HEK293 (cell line): ENCODE results near the gene ABCE1.

ENCODE experiments used
- CTCF ChIP-seq: fragments of 450-650 bp; formaldehyde crosslinking; IDR thresholded peaks from 2 replicates; pipeline ENCODE4 v1.5.1; 2016; ENCODE audit warnings: missing biosample characterization, missing genetic modification characterization
- KLF17 ChIP-seq: fragments of 450-650 bp; formaldehyde crosslinking; IDR thresholded peaks from 2 replicates; pipeline ENCODE4 v1.5.1; 2016; ENCODE audit warnings: missing biosample characterization, missing genetic modification characterization
- KLF9 ChIP-seq: fragments of 450-650 bp; formaldehyde crosslinking; IDR thresholded peaks from 2 replicates; pipeline ENCODE4 v1.5.1; 2016; ENCODE audit warnings: missing biosample characterization, missing genetic modification characterization, low read depth
- MEIS1 ChIP-seq: sonication (generic); formaldehyde crosslinking; IDR thresholded peaks from 2 replicates; pipeline ENCODE4 v1.8.1; 2022; ENCODE audit warnings: missing genetic modification reagents, mild to moderate bottlenecking, borderline replicate concordance
- PRDM10 ChIP-seq: fragments of 450-650 bp; formaldehyde crosslinking; IDR thresholded peaks from 2 replicates; pipeline ENCODE4 v1.5.1; 2016; ENCODE audit warnings: missing biosample characterization, missing genetic modification characterization
- REST ChIP-seq: fragments of 450-650 bp; formaldehyde crosslinking; IDR thresholded peaks from 2 replicates; pipeline ENCODE4 v1.5.1; 2016; ENCODE audit warnings: missing biosample characterization, missing genetic modification characterization
- SCRT2 ChIP-seq: fragments of 450-650 bp; formaldehyde crosslinking; IDR thresholded peaks from 2 replicates; pipeline ENCODE4 v1.5.1; 2016; ENCODE audit warnings: missing biosample characterization, missing genetic modification characterization
- SP3 ChIP-seq: fragments of 450-650 bp; formaldehyde crosslinking; IDR thresholded peaks from 2 replicates; pipeline ENCODE4 v1.5.1; 2016; ENCODE audit warnings: missing biosample characterization, missing genetic modification characterization
- TSHZ1 ChIP-seq: fragments of 450-650 bp; formaldehyde crosslinking; IDR thresholded peaks from 2 replicates; pipeline ENCODE4 v1.5.1; 2016; ENCODE audit warnings: missing biosample characterization, missing genetic modification characterization, borderline replicate concordance
- ZBTB6 ChIP-seq: fragments of 450-650 bp; formaldehyde crosslinking; IDR thresholded peaks from 2 replicates; pipeline ENCODE4 v1.5.1; 2017; ENCODE audit warnings: missing biosample characterization, missing genetic modification characterization
- ZFP37 ChIP-seq: fragments of 450-650 bp; formaldehyde crosslinking; IDR thresholded peaks from 2 replicates; pipeline ENCODE4 v1.5.1; 2016; ENCODE audit warnings: missing biosample characterization, missing genetic modification characterization
- ZIC2 ChIP-seq: fragments of 450-650 bp; formaldehyde crosslinking; IDR thresholded peaks from 2 replicates; pipeline ENCODE4 v1.5.1; 2016; ENCODE audit warnings: missing biosample characterization, missing genetic modification characterization
- ZNF24 ChIP-seq: fragments of 450-650 bp; formaldehyde crosslinking; IDR thresholded peaks from 2 replicates; pipeline ENCODE4 v1.5.1; 2016; ENCODE audit warnings: missing biosample characterization, missing genetic modification characterization
- ZNF362 ChIP-seq: fragments of 450-650 bp; formaldehyde crosslinking; IDR thresholded peaks from 2 replicates; pipeline ENCODE4 v1.5.1; 2016; ENCODE audit warnings: missing biosample characterization, missing genetic modification characterization
- ZNF501 ChIP-seq: fragments of 450-650 bp; formaldehyde crosslinking; IDR thresholded peaks from 2 replicates; pipeline ENCODE4 v1.5.1; 2016; ENCODE audit warnings: missing biosample characterization, missing genetic modification characterization
- ZNF555 ChIP-seq: fragments of 450-650 bp; formaldehyde crosslinking; conservative IDR thresholded peaks from 2 replicates; pipeline ENCODE4 v1.5.1; 2017; ENCODE audit warnings: missing biosample characterization, mild to moderate bottlenecking, missing genetic modification characterization, inconsistent platforms
- ZNF596 ChIP-seq: fragments of 450-650 bp; IDR thresholded peaks from 2 replicates; pipeline ENCODE4 v1.5.0; 2018; ENCODE audit warnings: missing biosample characterization, mild to moderate bottlenecking, missing genetic modification characterization, moderate library complexity
- ZNF639 ChIP-seq: fragments of 450-650 bp; formaldehyde crosslinking; IDR thresholded peaks from 2 replicates; pipeline ENCODE4 v1.5.1; 2016; ENCODE audit warnings: missing biosample characterization, missing genetic modification characterization
- ZNF776 ChIP-seq: fragments of 450-650 bp; formaldehyde crosslinking; IDR thresholded peaks from 2 replicates; pipeline ENCODE4 v1.5.0; 2017; ENCODE audit warnings: missing biosample characterization, missing genetic modification characterization, borderline replicate concordance
- ZXDB ChIP-seq: fragments of 450-650 bp; formaldehyde crosslinking; IDR thresholded peaks from 2 replicates; pipeline ENCODE4 v1.5.1; 2016; ENCODE audit warnings: missing biosample characterization, missing genetic modification characterization

The ABCE1 gene

GRCh38 chr4:145097821-145098674 lies at the start of gene ABCE1, which contains the start of gene ANAPC10 (continued):
- TF ChIP-seq ZNF362 (tag by site-specific recombination) (no peak), ZNF501 (tag by site-specific recombination) (peak; percentile 79; the same call in 1 of the 2 replicates), SCRT2 (peak; percentile 79), ZNF639 (tag by site-specific recombination) (peak; percentile 66; the same call in 1 of the 2 replicates), REST (tag by site-specific recombination) (no peak), KLF17 (tag by site-specific recombination) (0 out of 2 replicates have a peak, but pooled peaks have one; percentile 33), KLF9 (peak; percentile 31; the same call in 1 of the 2 replicates), MEIS1 (CRISPR knock-in tag) (no peak), TSHZ1 (tag by site-specific recombination) (no peak), PRDM10 (peak; percentile 48), ZNF776 (tag by site-specific recombination) (no peak), ZXDB (tag by site-specific recombination) (peak; percentile 75), SP3 (tag by site-specific recombination) (peak; percentile 55), ZFP37 (tag by site-specific recombination) (0 out of 2 replicates have a peak, but pooled peaks have one; percentile 71), ZNF555 (tag by site-specific recombination) (no peak), ZBTB6 (tag by site-specific recombination) (peak; percentile 70), ZNF596 (tag by site-specific recombination) (no peak), CTCF (tag by site-specific recombination) (peak; percentile 30; the same call in 1 of the 2 replicates), ZIC2 (tag by site-specific recombination) (peak; percentile 25; the same call in 1 of the 2 replicates), ZNF24 (tag by site-specific recombination) (peak; percentile 47; the same call in 1 of the 2 replicates)
